Panc1 (cell line): ENCODE measurements around the gene USH1G. TPM values are rescaled to one million over a fixed set of nuclear protein-coding genes. Genes with fewer than 3 reads are reported as not detected.

Experiments used
- ATAC-seq: fragments of 200-7000 bp; cut with Tn5 transposase; 2 replicates; pipeline ENCODE4 v1.9.1; 2020; ENCODE audit warnings: mild to moderate bottlenecking, moderate library complexity
- BruUV-seq: library from RNA; stranded (reverse); fragments of 400-500 nt; replicated peaks from 2 replicates; lab custom pipeline; 2021; lab: Mats Ljungman, UMichigan
- CTCF ChIA-PET: fragments of 300-600 bp; sonication (Branson Sonifier 250); formaldehyde crosslinking; loops from one replicate; lab custom pipeline; 2022; ENCODE audit warnings: antibody characterized with exemption; lab: Charles Lee
- POLR2A ChIA-PET: fragments of 300-600 bp; sonication (Branson Sonifier 250); formaldehyde crosslinking; loops from one replicate; lab custom pipeline; 2022; ENCODE audit warnings: antibody characterized with exemption; lab: Charles Lee
- DNase-seq: peaks from one replicate; pipeline ENCODE4 v3.0.0-alpha.2; 2010; ENCODE audit warnings: low read depth, low spot score
- H3K27ac ChIP-seq: 2 replicates; pipeline ENCODE4 v1.5.1; 2011; ENCODE audit warnings: mild to moderate bottlenecking, low read length, inconsistent platforms
- H3K27me3 ChIP-seq: fragments of 200-500 bp; sonication (Bioruptor generic); 2 replicates; pipeline ENCODE4 v1.6.0; 2014; ENCODE audit warnings: low read length, inconsistent platforms; ENCODE audit not compliant: control insufficient read depth, insufficient read depth
- H3K36me3 ChIP-seq: fragments of 200-500 bp; sonication (Bioruptor generic); 2 replicates; pipeline ENCODE4 v1.5.1; 2014; ENCODE audit warnings: inconsistent platforms, mild to moderate bottlenecking, low read length, moderate library complexity; ENCODE audit not compliant: control insufficient read depth, insufficient read depth
- H3K4me1 ChIP-seq: 2 replicates; pipeline ENCODE4 v1.5.1; 2011; ENCODE audit warnings: inconsistent platforms, mild to moderate bottlenecking, low read length, moderate library complexity; ENCODE audit not compliant: control insufficient read depth, insufficient read depth
- H3K4me3 ChIP-seq, 2 experiments: 2 replicates each; pipeline ENCODE4 v1.5.1; 2011 to 2012; ENCODE audit warnings: low read depth in 2 of 2, low read length in 2 of 2, mild to moderate bottlenecking in 2 of 2, inconsistent platforms in 1 of 2, moderate library complexity in 1 of 2
- H3K9me3 ChIP-seq: fragments of 200-500 bp; sonication (Bioruptor generic); 2 replicates; pipeline ENCODE4 v1.5.1; 2014; ENCODE audit warnings: low read depth, mild to moderate bottlenecking, inconsistent platforms, low read length, moderate library complexity; ENCODE audit not compliant: control insufficient read depth, insufficient read depth
- CTCF ChIP-seq: fragments of 450-650 bp; IDR thresholded peaks from 2 replicates; pipeline ENCODE4 v1.5.1; 2017; ENCODE audit warnings: mild to moderate bottlenecking
- POLR2AphosphoS5 ChIP-seq: IDR thresholded peaks from 2 replicates; pipeline ENCODE4 v1.6.1; 2012; ENCODE audit warnings: mild to moderate bottlenecking, low read depth, low read length, moderate library complexity
- SIN3A ChIP-seq: IDR thresholded peaks from 2 replicates; pipeline ENCODE4 v1.6.1; 2012; ENCODE audit warnings: low read depth, mild to moderate bottlenecking, low read length, moderate library complexity, borderline replicate concordance; ENCODE audit not compliant: insufficient read depth
- TCF7L2 ChIP-seq: IDR thresholded peaks from 2 replicates; pipeline ENCODE4 v1.6.1; 2011; ENCODE audit warnings: mild to moderate bottlenecking, low read depth, low read length, inconsistent platforms
- in situ Hi-C: cut with HindIII; loops from 2 replicates; pipeline ENCODE4 v1.10.0; 2016; ENCODE audit warnings: low sequenced_read_pairs, low pct_unique_long_range_greater_than_20kb
- intact Hi-C: fragments of 100-400 bp; cut with micrococcal nuclease; formaldehyde crosslinking; loops from one replicate; pipeline ENCODE4 v1.10.0; 2022; ENCODE audit not compliant: unreplicated experiment
- total RNA-seq: library from RNA; stranded (reverse); gene quantifications from one replicate; pipeline ENCODE4 v1.2.1, GENCODE V29; 2021; ENCODE audit not compliant: unreplicated experiment
- TF ChIP-seq, protein P1 (sequence below), 2 experiments: IDR thresholded peaks; 2 replicates each; pipeline ENCODE4 v1.6.1; 2011 to 2012; ENCODE audit warnings: low read depth in 2 of 2, control low read depth in 1 of 2, low read length in 1 of 2, mild to moderate bottlenecking in 1 of 2, moderate library complexity in 1 of 2; ENCODE audit not compliant: insufficient read depth in 1 of 2

The USH1G gene
- total RNA-seq, 1 experiment from 2014 or later, result not detected

- Histone ChIP-seq H3K36me3 (no peaks in the 10 kb centered on the region), H3K4me1 (no peaks in the 10 kb centered on the region), H3K9me3 (no peaks in the 10 kb centered on the region), H3K27ac (no peak overlapping the region), H3K4me3 (no peak overlapping the region), H3K27me3 (peaks cover 13% of the 10 kb centered on the region)
- DNase-seq (no peak), ATAC-seq (no peak)
- ChIA-PET POLR2A (no interaction called here), CTCF (no interaction called here)
- no TSS peak for BruUV-seq
- in situ Hi-C loops (no loop called here), intact Hi-C loops (no loop called here)
- TF ChIP-seq TCF7L2 (no peak), SIN3A (no peak), POLR2AphosphoS5 (no peak), CTCF (no peak)
- TF ChIP-seq, protein P1, sequence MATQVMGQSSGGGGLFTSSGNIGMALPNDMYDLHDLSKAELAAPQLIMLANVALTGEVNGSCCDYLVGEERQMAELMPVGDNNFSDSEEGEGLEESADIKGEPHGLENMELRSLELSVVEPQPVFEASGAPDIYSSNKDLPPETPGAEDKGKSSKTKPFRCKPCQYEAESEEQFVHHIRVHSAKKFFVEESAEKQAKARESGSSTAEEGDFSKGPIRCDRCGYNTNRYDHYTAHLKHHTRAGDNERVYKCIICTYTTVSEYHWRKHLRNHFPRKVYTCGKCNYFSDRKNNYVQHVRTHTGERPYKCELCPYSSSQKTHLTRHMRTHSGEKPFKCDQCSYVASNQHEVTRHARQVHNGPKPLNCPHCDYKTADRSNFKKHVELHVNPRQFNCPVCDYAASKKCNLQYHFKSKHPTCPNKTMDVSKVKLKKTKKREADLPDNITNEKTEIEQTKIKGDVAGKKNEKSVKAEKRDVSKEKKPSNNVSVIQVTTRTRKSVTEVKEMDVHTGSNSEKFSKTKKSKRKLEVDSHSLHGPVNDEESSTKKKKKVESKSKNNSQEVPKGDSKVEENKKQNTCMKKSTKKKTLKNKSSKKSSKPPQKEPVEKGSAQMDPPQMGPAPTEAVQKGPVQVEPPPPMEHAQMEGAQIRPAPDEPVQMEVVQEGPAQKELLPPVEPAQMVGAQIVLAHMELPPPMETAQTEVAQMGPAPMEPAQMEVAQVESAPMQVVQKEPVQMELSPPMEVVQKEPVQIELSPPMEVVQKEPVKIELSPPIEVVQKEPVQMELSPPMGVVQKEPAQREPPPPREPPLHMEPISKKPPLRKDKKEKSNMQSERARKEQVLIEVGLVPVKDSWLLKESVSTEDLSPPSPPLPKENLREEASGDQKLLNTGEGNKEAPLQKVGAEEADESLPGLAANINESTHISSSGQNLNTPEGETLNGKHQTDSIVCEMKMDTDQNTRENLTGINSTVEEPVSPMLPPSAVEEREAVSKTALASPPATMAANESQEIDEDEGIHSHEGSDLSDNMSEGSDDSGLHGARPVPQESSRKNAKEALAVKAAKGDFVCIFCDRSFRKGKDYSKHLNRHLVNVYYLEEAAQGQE (IDR thresholded peaks at IDR 0.05; ENCODE audit: insufficient read depth in 1 of 2, low read depth in 2 of 2, low read length in 1 of 2), result no peak
These were observed 16.5 kb upstream of the USH1G start for GRCh38 chr17:74939534-74939933.

DNA sequence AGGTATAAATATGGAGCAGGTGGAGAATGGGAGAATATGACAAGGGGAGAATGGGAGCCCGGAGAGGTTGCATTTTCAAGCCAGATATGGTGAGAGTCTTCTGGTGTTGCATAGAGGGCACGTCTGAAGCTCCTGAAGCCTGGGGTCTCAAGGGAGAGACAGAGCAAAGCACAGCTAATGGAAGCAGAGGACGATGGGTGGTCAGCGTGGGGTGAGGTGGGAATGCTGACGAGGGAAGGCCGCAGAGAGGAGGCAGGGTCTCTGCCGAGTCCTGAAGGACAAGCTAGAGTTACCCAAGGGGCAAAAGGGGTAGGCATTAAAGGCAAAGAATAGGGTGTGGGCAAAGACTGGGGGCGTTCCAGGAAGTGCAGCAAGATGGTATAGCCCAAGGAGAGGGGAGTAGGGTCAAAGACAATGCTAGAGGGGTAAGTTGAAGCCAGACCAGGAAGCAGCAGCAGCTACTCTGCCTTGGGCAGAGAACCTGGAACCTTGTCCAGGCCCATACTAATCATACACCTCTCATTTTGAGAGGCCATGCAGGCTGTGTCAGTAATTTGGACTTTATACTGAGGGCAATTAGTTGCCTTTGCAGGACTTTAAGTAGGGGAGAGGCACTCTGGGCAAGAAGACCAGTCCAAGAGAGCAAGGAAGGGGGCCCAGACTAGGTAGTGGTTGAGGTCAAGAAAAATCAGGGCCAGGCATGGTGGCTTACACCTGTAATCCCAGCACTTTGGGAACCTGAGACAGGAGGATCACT is 15.3 kb upstream of the USH1G start:
- Histone ChIP-seq H3K36me3 (no peaks in the 10 kb centered on the region), H3K9me3 (no peaks in the 10 kb centered on the region), H3K4me3 (no peak overlapping the region), H3K27ac (no peak overlapping the region), H3K4me1 (no peaks in the 10 kb centered on the region), H3K27me3 (peaks cover 13% of the 10 kb centered on the region)
- no TSS peak for BruUV-seq
- ATAC-seq, result no peak
- POLR2A ChIA-PET, result no interaction called here
- no peak for DNase-seq
- no peak for TF ChIP-seq TCF7L2
- no peak for TF ChIP-seq POLR2AphosphoS5
- TF ChIP-seq, protein P1 (IDR thresholded peaks at IDR 0.05; ENCODE audit: insufficient read depth in 1 of 2, low read depth in 2 of 2, low read length in 1 of 2), result no peak
- TF ChIP-seq CTCF, result no peak
- TF ChIP-seq SIN3A, result no peak
- in situ Hi-C loops, result no loop called here
- CTCF ChIA-PET, result interaction anchor here (0.7 kb wide), 2 partner anchors 22 to 283 kb away, joined by 3 to 4 read pairs; no protein-coding TSS in a partner anchor
- intact Hi-C loops, result no loop called here
